Measurements from ENCODE around the gene CDH20. TPM values are rescaled to one million over a fixed set of nuclear protein-coding genes. Genes with fewer than 3 reads are reported as not detected.
"Not testable (repeated sequence)": the region's sequence is repeated elsewhere in the genome, so short reads cannot be mapped to it uniquely, and the experiment has no call there.

CDH20 gene
- polyA plus RNA-seq, 4 donors = 1.6 to 4.2 (median 3.8) TPM

- DNase-seq (ENCODE audit: low read depth in 4 of 4, low spot score in 3 of 4) = no peak
These were observed 6.9 kb downstream of the CDH20 start for GRCh38 chr18:61340148-61340547.

GRCh38 chr18:61348230-61348629, 15.0 kb downstream of the CDH20 start:
- DNase-seq (ENCODE audit: low read depth in 4 of 4, low spot score in 3 of 4) = no peak

- DNase-seq (ENCODE audit: low read depth in 4 of 4, low spot score in 3 of 4) = no peak
These were observed 17.3 kb downstream of the CDH20 start for GRCh38 chr18:61350578-61350977.

DNA sequence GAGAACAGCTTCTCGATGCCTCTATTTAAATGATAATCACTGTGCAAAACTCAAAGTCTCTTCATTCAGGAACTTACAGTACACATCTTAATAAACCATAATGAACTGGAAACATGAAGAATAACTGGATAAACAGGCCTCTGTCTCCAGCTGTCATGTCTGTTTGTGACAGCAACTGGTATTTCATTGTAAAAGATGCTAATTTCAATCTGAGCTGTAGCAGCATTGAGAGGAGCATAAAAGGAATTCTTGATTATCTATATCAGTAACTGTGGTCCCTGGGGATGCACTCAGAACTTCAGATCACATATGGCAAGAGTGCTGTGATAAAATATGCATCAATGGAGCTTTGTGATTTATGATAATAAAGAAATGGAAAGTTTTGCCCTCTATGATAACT, 18.8 kb downstream of the CDH20 start:
- DNase-seq (ENCODE audit: low read depth in 4 of 4, low spot score in 3 of 4) = no peak

GRCh38 chr18:61352611-61353010, 19.4 kb downstream of the CDH20 start:
- no peak for DNase-seq (ENCODE audit: low read depth in 4 of 4, low spot score in 3 of 4)

DNA sequence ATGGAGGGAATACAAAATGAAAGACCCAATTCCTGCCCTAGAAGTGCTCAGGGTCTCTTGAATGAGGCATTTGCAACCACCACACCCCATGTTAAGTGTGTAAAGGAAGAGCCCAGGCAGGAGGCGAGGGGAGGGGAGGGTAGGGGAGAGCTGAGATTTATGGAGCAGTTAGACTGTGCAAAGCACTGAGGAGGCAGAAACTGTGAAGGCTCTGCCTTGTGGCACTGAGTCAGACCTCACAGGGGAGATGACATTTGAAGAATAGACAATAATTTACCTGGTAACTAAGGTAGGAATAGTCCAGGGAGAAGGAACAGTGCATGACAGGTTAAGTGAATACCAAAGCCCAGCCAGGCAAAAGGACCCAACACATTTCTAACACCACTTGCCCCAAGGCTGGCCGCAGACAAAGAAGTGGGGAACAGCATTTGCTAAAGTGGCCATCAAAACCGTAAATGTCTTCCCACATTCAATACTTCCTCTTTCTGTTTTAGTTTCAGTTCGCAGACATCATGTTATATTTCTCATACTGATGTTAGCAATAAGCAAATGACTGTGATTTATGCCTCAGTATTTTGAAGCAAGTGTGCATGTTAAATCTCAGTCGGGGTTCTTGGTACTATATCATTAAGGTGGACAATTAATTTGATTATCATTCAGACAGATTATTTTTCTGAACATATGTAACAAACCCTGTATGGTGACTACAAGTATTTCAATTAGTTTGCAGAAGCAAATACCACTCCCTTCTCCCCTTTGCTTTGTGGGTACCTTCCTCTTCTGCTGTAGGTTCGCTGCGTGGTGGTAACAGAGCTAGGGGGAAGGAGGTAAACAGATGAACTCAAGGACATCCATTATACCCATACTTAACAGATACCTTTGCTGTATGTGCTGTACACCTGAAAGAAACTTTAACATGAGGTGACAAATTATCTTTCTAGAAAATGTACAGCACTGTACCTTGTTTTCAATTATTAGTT, 27.5 kb downstream of the CDH20 start:
- DNase-seq (ENCODE audit: low read depth in 4 of 4, low spot score in 3 of 4) = no peak

- no peak for DNase-seq (ENCODE audit: low read depth in 4 of 4, low spot score in 3 of 4)
These were observed 29.3 kb downstream of the CDH20 start for GRCh38 chr18:61362511-61362910.

DNA sequence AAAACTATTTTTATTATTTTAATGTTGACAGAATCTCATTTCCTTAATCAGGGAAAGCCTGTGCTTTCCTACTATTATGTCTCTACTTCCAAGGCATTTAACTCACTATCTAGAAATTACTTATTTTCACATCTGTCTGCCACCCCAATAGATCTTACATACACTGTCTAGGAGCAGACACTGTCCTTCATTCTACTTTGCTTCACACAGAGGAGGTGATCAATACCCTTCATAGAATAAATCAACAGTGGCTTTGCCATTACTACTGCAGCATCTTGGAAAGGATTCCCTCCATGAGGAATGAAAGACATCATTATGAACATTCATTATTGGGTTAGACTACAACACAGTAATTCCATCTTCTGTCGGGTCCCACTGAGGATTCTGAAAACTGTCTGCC, 31.7 kb downstream of the CDH20 start:
- DNase-seq (ENCODE audit: low read depth in 4 of 4, low spot score in 3 of 4) = no peak

- no peak for DNase-seq (ENCODE audit: low read depth in 4 of 4, low spot score in 3 of 4)
These were observed 34.8 kb downstream of the CDH20 start for GRCh38 chr18:61368001-61368400.

GRCh38 chr18:61369671-61370070, 36.4 kb downstream of the CDH20 start:
- DNase-seq (ENCODE audit: low read depth in 4 of 4, low spot score in 3 of 4) = not testable (repeated sequence)

- DNase-seq (ENCODE audit: low read depth in 4 of 4, low spot score in 3 of 4) = no peak
These were observed 37.9 kb downstream of the CDH20 start for GRCh38 chr18:61371111-61371510.

GRCh38 chr18:61379827-61380226, 46.6 kb downstream of the CDH20 start:
- no peak for DNase-seq (ENCODE audit: low read depth in 4 of 4, low spot score in 3 of 4)

DNA sequence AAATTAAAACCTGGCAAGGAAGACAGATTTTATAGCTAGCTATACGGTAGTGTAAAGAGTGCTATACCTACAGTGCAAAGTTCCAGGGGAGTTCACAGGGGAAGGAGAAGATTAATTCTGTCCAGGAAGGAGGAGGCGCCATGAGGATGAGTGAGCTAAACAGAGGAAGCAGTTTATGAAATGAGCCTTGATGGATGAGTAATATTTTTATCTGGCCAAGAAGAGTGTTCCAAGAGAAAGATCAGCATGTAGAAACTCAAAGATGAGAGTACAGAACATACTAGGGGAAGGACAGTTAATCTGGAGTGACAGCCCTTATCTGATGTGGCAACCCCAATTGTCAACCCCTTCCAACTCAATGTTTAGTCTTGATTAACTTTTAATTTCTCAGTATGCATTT, 54.8 kb downstream of the CDH20 start:
- DNase-seq (ENCODE audit: low read depth in 4 of 4, low spot score in 3 of 4) = no peak

- DNase-seq (ENCODE audit: low read depth in 4 of 4, low spot score in 3 of 4) = no peak
These were observed 61.8 kb downstream of the CDH20 start for GRCh38 chr18:61394983-61395382.

GRCh38 chr18:61397222-61397621, 64.0 kb downstream of the CDH20 start:
- DNase-seq (ENCODE audit: low read depth in 4 of 4, low spot score in 3 of 4) = no peak

GRCh38 chr18:61398961-61399705, 65.9 kb downstream of the CDH20 start:
- DNase-seq (ENCODE audit: low read depth in 4 of 4, low spot score in 3 of 4) = no peak

DNA sequence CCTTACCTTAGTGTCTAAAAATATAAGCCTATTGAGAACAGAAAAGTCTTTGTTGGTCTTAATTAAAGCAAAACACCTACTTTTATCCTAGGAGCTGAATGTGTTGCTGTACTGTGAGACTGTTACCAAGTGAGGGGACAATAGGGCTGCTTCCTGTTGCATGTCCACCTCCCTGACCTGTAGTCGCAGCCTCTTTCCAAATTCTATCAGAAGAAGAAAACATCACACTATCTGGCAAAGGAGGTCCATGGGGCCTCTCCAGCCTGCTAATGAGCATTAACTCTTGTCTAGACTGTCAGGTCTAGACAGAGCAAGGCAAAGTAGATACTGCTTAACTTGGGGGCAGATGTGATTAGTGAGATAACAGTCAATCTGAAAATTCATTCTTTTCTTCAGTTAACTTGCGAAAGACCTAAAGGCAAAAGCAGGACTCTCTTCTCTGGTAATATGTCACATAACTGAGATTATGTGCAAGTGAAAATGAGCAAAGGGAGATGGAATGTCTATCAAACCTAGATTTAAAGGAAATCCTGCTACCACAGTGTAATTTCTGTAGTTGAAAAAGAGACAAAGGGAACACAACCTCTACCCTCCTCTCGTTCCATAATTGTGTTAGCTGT, 66.9 kb downstream of the CDH20 start:
- DNase-seq (ENCODE audit: low read depth in 4 of 4, low spot score in 3 of 4) = no peak

- no peak for DNase-seq (ENCODE audit: low read depth in 4 of 4, low spot score in 3 of 4)
These were observed 67.5 kb downstream of the CDH20 start for GRCh38 chr18:61400716-61401115.

GRCh38 chr18:61402726-61403125, 69.5 kb downstream of the CDH20 start:
- no peak for DNase-seq (ENCODE audit: low read depth in 4 of 4, low spot score in 3 of 4)

DNA sequence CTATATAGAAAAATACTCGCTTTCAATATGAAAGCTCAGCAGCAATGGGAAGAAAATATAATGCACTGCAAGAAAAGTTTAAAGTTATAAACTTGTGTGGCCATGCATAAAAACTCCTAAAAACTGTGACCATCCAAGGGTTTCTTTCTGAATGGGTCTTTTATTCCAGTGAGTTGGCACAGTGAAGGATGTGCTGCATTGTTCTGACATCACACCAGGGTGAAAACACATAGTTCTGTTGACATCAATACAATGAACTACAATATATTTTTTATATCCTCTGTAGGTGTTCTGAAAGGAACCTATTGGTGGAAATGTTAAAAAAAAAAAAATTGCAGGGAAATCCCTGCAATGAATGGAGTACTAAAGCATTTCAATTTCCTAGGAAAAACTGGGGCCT, 80.2 kb downstream of the CDH20 start:
- DNase-seq (ENCODE audit: low read depth in 4 of 4, low spot score in 3 of 4) = no peak

DNA sequence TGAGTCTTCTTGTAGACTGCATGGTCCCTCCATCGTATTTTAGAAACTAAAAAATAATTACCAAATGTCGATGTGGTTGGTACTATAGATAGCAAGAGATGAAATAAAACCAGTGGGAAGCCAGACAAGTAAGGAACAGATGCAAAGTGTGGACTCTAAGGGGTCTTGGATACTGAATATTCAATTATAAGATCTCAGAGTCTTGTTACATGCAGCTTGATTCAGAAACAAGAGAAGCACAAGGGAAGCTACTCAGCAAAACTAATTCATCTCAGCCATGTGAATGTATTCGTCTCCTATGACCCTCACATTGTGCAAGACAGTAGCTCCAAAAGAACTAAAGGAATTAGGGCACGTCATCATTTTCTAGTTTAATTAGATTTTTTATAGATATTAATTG, 80.9 kb downstream of the CDH20 start:
- no peak for DNase-seq (ENCODE audit: low read depth in 4 of 4, low spot score in 3 of 4)

All from left renal pelvis (tissue), 4 donors.